SK-N-SH treated with all-trans-retinoic acid at 6 μM for 48 hours (cell line): ENCODE measurements around the gene BCAR3.

ENCODE experiments used
- CREB5 ChIP-seq: fragments of 250-450 bp; sonication (Bioruptor Pico); IDR thresholded peaks from 2 replicates; pipeline ENCODE4 v1.5.1; 2020; ENCODE audit warnings: low read depth, mild to moderate bottlenecking, moderate library complexity
- CSRNP3 ChIP-seq: fragments of 250-450 bp; sonication (Bioruptor Pico); IDR thresholded peaks from 2 replicates; pipeline ENCODE4 v1.5.1; 2021; ENCODE audit warnings: mild to moderate bottlenecking, moderate library complexity
- GLIS3 ChIP-seq: fragments of 250-450 bp; sonication (Bioruptor Pico); IDR thresholded peaks from 2 replicates; pipeline ENCODE4 v1.5.0; 2020; ENCODE audit warnings: mild to moderate bottlenecking, moderate library complexity
- PPARA ChIP-seq: fragments of 250-450 bp; sonication (Bioruptor Pico); IDR thresholded peaks from 2 replicates; pipeline ENCODE4 v1.5.0; 2020; ENCODE audit warnings: mild to moderate bottlenecking, borderline replicate concordance
- RARB ChIP-seq: fragments of 250-450 bp; sonication (Bioruptor Pico); IDR thresholded peaks from 2 replicates; pipeline ENCODE4 v1.8.0; 2021; ENCODE audit warnings: mild to moderate bottlenecking, moderate library complexity
- SNAI2 ChIP-seq: fragments of 250-450 bp; sonication (Bioruptor Pico); IDR thresholded peaks from 2 replicates; pipeline ENCODE4 v1.5.0; 2020; ENCODE audit warnings: mild to moderate bottlenecking, moderate library complexity
- TOX ChIP-seq: fragments of 250-450 bp; sonication (Bioruptor Pico); IDR thresholded peaks from 2 replicates; pipeline ENCODE4 v1.8.0; 2021; ENCODE audit warnings: mild to moderate bottlenecking, moderate library complexity, borderline replicate concordance
- TSHZ2 ChIP-seq: fragments of 250-450 bp; sonication (Bioruptor Pico); IDR thresholded peaks from 2 replicates; pipeline ENCODE4 v1.5.0; 2020; ENCODE audit warnings: mild to moderate bottlenecking, moderate library complexity
- ZC3H10 ChIP-seq: fragments of 250-450 bp; sonication (Bioruptor Pico); IDR thresholded peaks from 2 replicates; pipeline ENCODE4 v1.5.1; 2021; ENCODE audit warnings: mild to moderate bottlenecking, moderate library complexity
- ZFP3 ChIP-seq: fragments of 250-450 bp; sonication (Bioruptor Pico); IDR thresholded peaks from 2 replicates; pipeline ENCODE4 v1.5.0; 2020; ENCODE audit warnings: mild to moderate bottlenecking, moderate library complexity
- ZNF70 ChIP-seq: fragments of 450-650 bp; formaldehyde crosslinking; IDR thresholded peaks from 2 replicates; pipeline ENCODE4 v1.5.0; 2020; ENCODE audit warnings: mild to moderate bottlenecking, moderate library complexity
- ZNF8 ChIP-seq: fragments of 450-650 bp; formaldehyde crosslinking; IDR thresholded peaks from 2 replicates; pipeline ENCODE4 v1.5.0; 2020; ENCODE audit warnings: mild to moderate bottlenecking, moderate library complexity

- TF ChIP-seq TSHZ2 (CRISPR knock-in tag) = no peak
- no peak for TF ChIP-seq GLIS3 (CRISPR knock-in tag)
- no peak for TF ChIP-seq RARB (CRISPR knock-in tag)
- TF ChIP-seq CREB5 = no peak
- TF ChIP-seq PPARA (CRISPR knock-in tag) = no peak
- TF ChIP-seq ZC3H10 (CRISPR knock-in tag) = no peak
- TF ChIP-seq CSRNP3 (CRISPR knock-in tag) = no peak
- TF ChIP-seq ZFP3 (CRISPR knock-in tag) = no peak
- no peak for TF ChIP-seq ZNF70
- TF ChIP-seq SNAI2 (CRISPR knock-in tag) = no peak
- TF ChIP-seq ZNF8 (CRISPR knock-in tag) = no peak
- TF ChIP-seq TOX = no peak
These were observed 41.5 kb upstream of the BCAR3 start for GRCh38 chr1:93723110-93723509.
